SH-SY5Y (cell line): ENCODE results near the gene PCMTD2.

Experiments used
- GATA2 ChIP-seq: IDR thresholded peaks from 2 replicates; pipeline ENCODE4 v1.6.1; 2011; ENCODE audit warnings: mild to moderate bottlenecking, low read depth, low read length
- GATA3 ChIP-seq: IDR thresholded peaks from 2 replicates; pipeline ENCODE4 v1.6.1; 2011; ENCODE audit warnings: low read depth, mild to moderate bottlenecking, low read length, moderate library complexity

DNA sequence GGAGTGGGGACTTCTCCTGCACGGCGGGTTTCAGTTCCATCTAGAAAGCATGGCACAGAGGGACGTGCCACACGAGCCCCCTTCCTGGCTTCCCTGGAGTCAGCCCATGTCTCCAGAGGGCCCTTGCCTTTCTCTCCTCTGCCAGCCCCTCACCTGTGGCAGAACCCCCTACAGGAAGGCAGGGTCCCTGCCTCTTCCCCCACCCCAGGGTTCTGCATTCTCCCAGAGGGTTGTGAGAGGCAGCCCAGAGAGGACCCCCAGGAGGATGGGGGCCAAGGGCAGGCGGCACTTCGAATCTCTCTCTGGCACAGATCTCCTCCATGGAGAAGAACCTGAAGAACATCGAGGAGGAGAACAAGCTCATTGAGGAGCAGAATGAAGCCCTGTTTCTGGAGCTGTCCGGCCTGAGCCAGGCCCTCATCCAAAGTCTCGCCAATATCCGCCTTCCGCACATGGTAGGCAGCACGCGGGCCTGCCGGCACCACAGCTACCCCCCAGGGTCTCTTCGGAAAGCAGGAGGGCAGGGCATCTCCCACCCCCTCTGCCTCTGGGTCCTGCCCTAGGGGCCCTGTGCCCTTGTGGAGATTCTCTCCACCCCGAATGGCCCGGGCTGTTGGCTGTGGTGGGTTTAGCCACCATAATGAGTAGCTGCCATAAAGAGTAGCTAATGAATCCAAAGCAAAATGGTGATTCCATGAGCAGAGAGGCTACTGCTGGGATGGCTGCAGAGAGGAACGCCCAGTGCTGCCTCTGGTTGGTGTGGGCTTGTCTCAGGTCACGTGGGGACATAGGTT lies 15.9 kb upstream of the PCMTD2 start:
- TF ChIP-seq GATA2: no peak
- no peak for TF ChIP-seq GATA3
